GM23248 (cell line): Measurements from ENCODE around the gene GPR139. TPM values are rescaled to one million over a fixed set of nuclear protein-coding genes. Genes with fewer than 3 reads are reported as not detected.

Experiments
- DNase-seq: peaks from one replicate; pipeline ENCODE4 v3.0.0-alpha.2; 2015
- H2AFZ ChIP-seq: fragments of 200-600 bp; sonication (generic); 2 replicates; pipeline ENCODE4 v1.6.1; 2016; ENCODE audit warnings: antibody characterized with exemption
- H3F3A ChIP-seq: fragments of 200-600 bp; sonication (generic); 2 replicates; pipeline ENCODE4 v1.6.1; 2016; ENCODE audit warnings: mild to moderate bottlenecking, antibody characterized with exemption, mixed run types; ENCODE audit not compliant: insufficient read depth
- H3K27ac ChIP-seq: fragments of 200-600 bp; sonication (generic); 2 replicates; pipeline ENCODE4 v1.5.1; 2016; ENCODE audit warnings: mild to moderate bottlenecking
- H3K27me3 ChIP-seq: fragments of 200-600 bp; sonication (generic); replicated peaks from 2 replicates; pipeline ENCODE4 v1.6.1; 2016; ENCODE audit warnings: mild to moderate bottlenecking; ENCODE audit not compliant: insufficient read depth
- H3K36me3 ChIP-seq: fragments of 200-600 bp; sonication (generic); 2 replicates; pipeline ENCODE4 v1.6.1; 2016; ENCODE audit warnings: low read depth, mild to moderate bottlenecking
- H3K4me1 ChIP-seq: fragments of 200-600 bp; sonication (generic); 2 replicates; pipeline ENCODE4 v1.6.1; 2016; ENCODE audit warnings: mild to moderate bottlenecking; ENCODE audit not compliant: insufficient read depth
- H3K4me2 ChIP-seq: fragments of 200-600 bp; sonication (generic); one replicate; pipeline ENCODE4 v1.6.1; 2016; ENCODE audit warnings: mild to moderate bottlenecking; ENCODE audit not compliant: unreplicated experiment
- H3K4me3 ChIP-seq: fragments of 200-600 bp; sonication (generic); 2 replicates; pipeline ENCODE4 v1.5.1; 2016; ENCODE audit warnings: mild to moderate bottlenecking
- H3K79me2 ChIP-seq: fragments of 200-600 bp; sonication (generic); 2 replicates; pipeline ENCODE4 v1.6.1; 2016; ENCODE audit warnings: mild to moderate bottlenecking; ENCODE audit not compliant: insufficient read depth
- H3K9ac ChIP-seq: fragments of 200-600 bp; sonication (generic); 2 replicates; pipeline ENCODE4 v1.6.1; 2016; ENCODE audit warnings: mild to moderate bottlenecking
- H3K9me2 ChIP-seq: fragments of 200-600 bp; sonication (generic); 2 replicates; pipeline ENCODE4 v1.6.1; 2016; ENCODE audit warnings: mixed run types, mild to moderate bottlenecking, moderate library complexity; ENCODE audit not compliant: insufficient read depth
- H3K9me3 ChIP-seq: fragments of 200-600 bp; sonication (generic); one replicate; pipeline ENCODE4 v1.6.1; 2017; ENCODE audit warnings: low read depth
- H4K20me1 ChIP-seq: fragments of 200-600 bp; sonication (generic); 2 replicates; pipeline ENCODE4 v1.6.0; 2016; ENCODE audit not compliant: insufficient read depth
- EZH2 ChIP-seq: fragments of 200-600 bp; sonication (generic); IDR thresholded peaks from 2 replicates; pipeline ENCODE4 v1.6.1; 2018; ENCODE audit warnings: antibody characterized with exemption, mild to moderate bottlenecking; ENCODE audit not compliant: insufficient read depth, poor library complexity, severe bottlenecking
- EZH2phosphoT487 ChIP-seq: fragments of 200-600 bp; sonication (generic); IDR thresholded peaks from 2 replicates; pipeline ENCODE4 v1.6.1; 2018; ENCODE audit warnings: antibody characterized with exemption, moderate library complexity, mild to moderate bottlenecking, low read depth; ENCODE audit not compliant: insufficient read depth
- WGBS, 2 experiments: methylation state at CpG; one replicate each; pipeline ENCODE4 v1.1.6; 2015 to 2017; ENCODE audit warnings: low lambda C conversion rate in 2 of 2, low coverage in 1 of 2; ENCODE audit errors: missing lambda C conversion rate in 2 of 2; 5-methylcytosine and 5-hydroxymethylcytosine counted together
- in situ Hi-C: fragments of 300-500 bp; cut with MboI; formaldehyde crosslinking; loops from 2 replicates; pipeline ENCODE4 v1.15.0; 2020
- polyA plus RNA-seq: library from polyadenylated mRNA; unstranded; fragments of >200 nt; fragmentation: Nextera tagmentation; extraction: Ambion mirVana; gene quantifications from 2 replicates; pipeline ENCODE4 v1.2.1, GENCODE V29; 2016
- total RNA-seq: library from RNA; depleted of rRNA; stranded (reverse); fragments of >200 nt; shearing (Covaris generic); gene quantifications from 2 replicates; pipeline ENCODE4 v1.2.3, GENCODE V29; 2014

GPR139 gene
- total and polyA plus RNA-seq, 2 experiments from 2014 or later, result not detected

- Histone ChIP-seq H3K27me3 (no peaks in the 10 kb centered on the region), H3K4me3 (no peak overlapping the region), H3K9ac (no peak overlapping the region), H3K4me1 (no peaks in the 10 kb centered on the region), H2AFZ (no peak overlapping the region), H3K9me2 (no peaks in the 10 kb centered on the region), H3K27ac (no peak overlapping the region), H3F3A (no peaks in the 10 kb centered on the region), H3K79me2 (no peaks in the 10 kb centered on the region), H3K9me3 (no peaks in the 10 kb centered on the region), H4K20me1 (no peaks in the 10 kb centered on the region), H3K36me3 (no peaks in the 10 kb centered on the region), H3K4me2 (no peak overlapping the region)
- TF ChIP-seq EZH2 (no peak), EZH2phosphoT487 (no peak)
- no peak for DNase-seq
- in situ Hi-C loops, result no loop called here
- WGBS, 2 experiments, result 44 to 45% methylated on average over 2 of the region's 2 CpGs
Measured at GRCh38 chr16:20020976-20021375, 52.7 kb downstream of the GPR139 start.

- no peaks in the 10 kb centered on the region for H3K36me3 ChIP-seq
- H3K9ac ChIP-seq, result no peak overlapping the region
- no peak overlapping the region for H2AFZ ChIP-seq
- no peaks in the 10 kb centered on the region for H3K4me1 ChIP-seq
- no peaks in the 10 kb centered on the region for H4K20me1 ChIP-seq
- WGBS, 2 experiments, result 18 to 33% methylated on average over 1 of the region's 1 CpG
- H3K27ac ChIP-seq, result no peak overlapping the region
- TF ChIP-seq EZH2phosphoT487 (no peak), EZH2 (no peak)
- no peaks in the 10 kb centered on the region for H3K27me3 ChIP-seq
- H3K9me3 ChIP-seq, result no peaks in the 10 kb centered on the region
- no peak for DNase-seq
- no peaks in the 10 kb centered on the region for H3F3A ChIP-seq
- no peaks in the 10 kb centered on the region for H3K9me2 ChIP-seq
- H3K4me3 ChIP-seq, result no peak overlapping the region
- H3K79me2 ChIP-seq, result no peaks in the 10 kb centered on the region
- in situ Hi-C loops, result no loop called here
- H3K4me2 ChIP-seq, result no peak overlapping the region
Measured at GRCh38 chr16:20020083-20020482, 53.6 kb downstream of the GPR139 start.

DNA sequence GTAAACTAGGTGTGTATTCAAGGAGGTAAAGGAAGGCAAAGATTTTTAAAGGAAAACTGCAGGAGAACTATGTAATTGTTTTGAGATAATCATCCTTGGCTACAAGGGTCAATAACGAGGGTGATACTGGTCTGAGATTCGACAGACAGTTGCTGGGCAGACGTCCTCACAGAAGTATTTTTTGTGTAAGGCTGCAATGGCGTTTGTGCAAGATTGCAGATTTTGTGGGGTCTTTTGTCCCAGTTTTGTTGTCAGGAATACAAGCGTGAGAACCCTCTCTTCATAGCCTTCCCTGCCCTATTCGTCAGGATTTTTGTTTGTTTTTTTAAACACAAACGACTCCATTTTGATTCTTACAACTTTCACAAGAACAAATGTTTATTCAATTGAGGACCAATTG is 57.5 kb downstream of the GPR139 start:
- TF ChIP-seq EZH2, result no peak
- no peak for TF ChIP-seq EZH2phosphoT487
- in situ Hi-C loops, result no loop called here
- Histone ChIP-seq H3K4me3 (no peak overlapping the region), H3K9ac (no peak overlapping the region), H3K4me1 (no peaks in the 10 kb centered on the region), H2AFZ (no peak overlapping the region), H3K79me2 (no peaks in the 10 kb centered on the region), H3K36me3 (no peaks in the 10 kb centered on the region), H3K9me3 (no peaks in the 10 kb centered on the region), H3K4me2 (no peak overlapping the region), H3K9me2 (no peaks in the 10 kb centered on the region), H4K20me1 (no peaks in the 10 kb centered on the region), H3K27me3 (no peaks in the 10 kb centered on the region), H3K27ac (no peak overlapping the region), H3F3A (no peaks in the 10 kb centered on the region)
- WGBS, 2 experiments, result 8% methylated on average over 7 of the region's 7 CpGs
- no peak for DNase-seq

DNA sequence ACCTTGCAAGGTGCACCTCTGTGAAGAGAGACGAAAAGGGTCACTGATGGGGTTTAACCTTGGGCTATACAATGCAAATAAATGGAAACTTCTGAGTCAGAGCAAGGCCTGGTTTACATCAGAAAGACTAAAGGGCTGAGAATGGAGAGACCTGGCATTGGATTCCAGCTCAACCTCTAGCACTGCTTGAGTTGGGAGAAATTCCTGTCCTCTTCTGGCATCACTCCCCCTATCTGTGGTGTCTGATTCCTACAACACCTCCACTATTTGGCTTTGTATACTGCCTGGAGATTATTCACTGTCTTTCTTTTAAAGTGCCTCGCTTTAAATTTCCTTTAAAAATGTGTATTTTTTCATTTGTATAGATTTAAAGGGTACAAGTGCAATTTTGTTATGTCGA is 68.8 kb downstream of the GPR139 start:
- in situ Hi-C loops, result no loop called here
- Histone ChIP-seq H3K4me1 (no peaks in the 10 kb centered on the region), H3K9ac (no peak overlapping the region), H3K27ac (no peak overlapping the region), H3F3A (no peaks in the 10 kb centered on the region), H3K9me3 (no peaks in the 10 kb centered on the region), H3K4me3 (no peak overlapping the region), H3K9me2 (no peaks in the 10 kb centered on the region), H4K20me1 (no peaks in the 10 kb centered on the region), H3K4me2 (no peak overlapping the region), H3K79me2 (no peaks in the 10 kb centered on the region), H2AFZ (no peak overlapping the region), H3K27me3 (no peaks in the 10 kb centered on the region), H3K36me3 (no peaks in the 10 kb centered on the region)
- TF ChIP-seq EZH2phosphoT487 (no peak), EZH2 (no peak)
- DNase-seq, result no peak
- WGBS, 2 experiments, result 12 to 17% methylated on average over 3 of the region's 3 CpGs

GRCh38 chr16:20002936-20003335 is 70.8 kb downstream of the GPR139 start:
- H3K4me2 ChIP-seq, result no peak overlapping the region
- H3K9me3 ChIP-seq, result no peaks in the 10 kb centered on the region
- in situ Hi-C loops, result no loop called here
- H4K20me1 ChIP-seq, result no peaks in the 10 kb centered on the region
- TF ChIP-seq EZH2 (no peak), EZH2phosphoT487 (no peak)
- H3K4me1 ChIP-seq, result no peaks in the 10 kb centered on the region
- H3K4me3 ChIP-seq, result no peak overlapping the region
- H3F3A ChIP-seq, result no peaks in the 10 kb centered on the region
- H3K27ac ChIP-seq, result no peak overlapping the region
- no peaks in the 10 kb centered on the region for H3K9me2 ChIP-seq
- H3K27me3 ChIP-seq, result no peaks in the 10 kb centered on the region
- H2AFZ ChIP-seq, result no peak overlapping the region
- no peak for DNase-seq
- WGBS, 2 experiments, result 46 to 47% methylated on average over 2 of the region's 2 CpGs
- no peak overlapping the region for H3K9ac ChIP-seq
- no peaks in the 10 kb centered on the region for H3K36me3 ChIP-seq
- H3K79me2 ChIP-seq, result no peaks in the 10 kb centered on the region
